ENCODE data around the gene TENM3. TPM values are rescaled to one million over a fixed set of nuclear protein-coding genes. Genes with fewer than 3 reads are reported as not detected.

Gene TENM3
- total RNA-seq, 1 donor from 2014 or later, result 44.9 TPM

DNA sequence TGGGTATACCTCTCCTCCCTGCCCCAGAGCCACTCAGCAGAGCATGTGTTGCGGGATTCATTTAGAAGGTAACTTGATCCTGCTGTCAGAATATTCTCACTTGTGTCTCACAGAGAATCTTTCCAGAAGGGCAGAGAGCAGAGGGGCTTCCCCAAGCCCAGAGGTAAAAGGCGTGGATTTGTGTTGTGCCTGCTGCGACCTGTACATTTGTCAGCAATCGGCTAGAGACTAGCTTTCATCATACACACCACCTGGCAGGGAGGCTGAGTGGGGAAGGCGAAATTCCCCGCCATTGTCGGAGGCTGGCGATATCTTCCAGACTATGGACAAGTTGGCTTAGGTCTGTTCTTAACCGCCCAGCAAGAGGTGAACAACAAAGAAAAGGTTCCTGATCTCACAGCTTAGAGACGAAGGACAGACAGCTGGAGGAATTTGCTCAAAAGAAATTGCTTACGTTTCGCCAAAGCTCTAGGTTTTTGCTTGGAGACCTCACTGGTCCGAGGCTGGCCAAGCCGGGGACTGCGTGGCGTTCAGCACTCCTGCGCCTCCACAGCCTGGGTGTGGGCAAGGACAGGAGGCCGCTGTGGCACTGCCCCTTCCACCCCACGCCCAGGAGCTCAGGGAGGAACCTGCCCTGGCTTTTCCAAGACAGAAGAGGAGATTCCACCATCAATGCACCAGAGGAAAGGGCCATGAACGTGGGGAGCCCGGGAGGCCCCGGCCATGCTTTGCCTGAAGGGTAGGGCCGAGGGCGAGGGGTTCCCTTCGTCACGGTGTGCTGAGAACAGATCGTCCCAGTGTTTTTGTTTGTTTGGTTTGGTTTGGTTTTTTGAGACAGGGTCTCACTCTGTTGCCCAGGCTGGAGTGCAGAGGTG, 604.6 kb downstream of the TENM3 start:
- no peak for DNase-seq

DNA sequence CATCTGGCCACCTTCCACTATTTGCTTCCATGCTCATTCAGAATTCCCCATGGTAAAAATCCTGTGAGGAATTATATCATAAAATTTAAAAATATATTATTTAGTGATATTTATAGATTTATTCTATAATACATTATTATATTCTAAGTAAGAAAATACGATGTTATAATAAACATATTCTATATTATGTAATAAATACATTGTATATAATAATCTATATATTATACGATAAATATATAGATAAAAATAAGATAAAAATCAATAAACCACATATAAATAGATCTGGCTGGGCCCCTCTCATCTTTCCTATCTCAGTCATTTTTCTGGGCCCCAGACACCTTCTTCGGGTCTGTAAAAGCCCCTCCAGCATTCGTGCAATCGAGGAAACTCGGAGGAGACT, 605.5 kb downstream of the TENM3 start:
- no peak for DNase-seq

Small RNA genes within 50 kb of the gene (small RNA-seq; reads per million reads assigned to genes)
- gene RN7SKP67, result not detected
- 0.49 reads per million, percentile 48 among the genes with 10 or more reads in this experiment for gene RNU2-34P

Measured in occipital lobe (tissue), 3 donors.